GM19023 (cell line): ENCODE results near the gene NPBWR2.

Experiments used
- ATAC-seq: cut with Tn5 transposase; IDR thresholded peaks from one replicate; pipeline ENCODE4 v1.9.1; 2021; ENCODE audit warnings: mild to moderate bottlenecking, moderate library complexity; ENCODE audit not compliant: unreplicated experiment

The NPBWR2 gene

DNA sequence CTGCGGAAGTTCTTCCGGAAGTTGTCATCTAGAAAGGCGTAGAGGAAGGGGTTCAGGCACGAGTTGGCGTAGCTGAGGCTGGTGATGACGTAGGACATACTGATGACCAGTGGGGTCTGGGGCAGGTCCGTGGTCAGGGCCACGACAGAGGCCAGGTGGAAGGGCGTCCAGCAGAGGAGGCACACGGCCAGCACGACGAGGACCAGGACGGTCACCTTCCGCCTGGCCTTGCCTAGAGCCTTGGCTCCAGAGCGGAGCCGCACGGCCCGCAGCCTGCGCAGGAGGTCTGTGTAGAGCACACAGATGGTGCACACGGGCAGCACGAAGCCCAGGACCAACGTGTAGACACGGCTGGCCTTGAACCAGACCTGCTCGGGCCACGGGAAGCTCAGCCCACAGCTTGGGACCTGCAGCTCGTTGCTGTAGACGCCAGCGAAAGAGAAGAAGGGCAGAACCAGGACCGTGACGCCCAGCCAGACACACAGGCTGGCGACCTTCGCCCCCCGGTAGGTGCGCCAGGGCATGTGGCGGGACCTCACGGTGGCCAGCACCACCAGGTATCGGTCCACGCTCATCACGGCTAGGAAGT lies 1.4 kb downstream of the NPBWR2 start:
- no peak for ATAC-seq

DNA sequence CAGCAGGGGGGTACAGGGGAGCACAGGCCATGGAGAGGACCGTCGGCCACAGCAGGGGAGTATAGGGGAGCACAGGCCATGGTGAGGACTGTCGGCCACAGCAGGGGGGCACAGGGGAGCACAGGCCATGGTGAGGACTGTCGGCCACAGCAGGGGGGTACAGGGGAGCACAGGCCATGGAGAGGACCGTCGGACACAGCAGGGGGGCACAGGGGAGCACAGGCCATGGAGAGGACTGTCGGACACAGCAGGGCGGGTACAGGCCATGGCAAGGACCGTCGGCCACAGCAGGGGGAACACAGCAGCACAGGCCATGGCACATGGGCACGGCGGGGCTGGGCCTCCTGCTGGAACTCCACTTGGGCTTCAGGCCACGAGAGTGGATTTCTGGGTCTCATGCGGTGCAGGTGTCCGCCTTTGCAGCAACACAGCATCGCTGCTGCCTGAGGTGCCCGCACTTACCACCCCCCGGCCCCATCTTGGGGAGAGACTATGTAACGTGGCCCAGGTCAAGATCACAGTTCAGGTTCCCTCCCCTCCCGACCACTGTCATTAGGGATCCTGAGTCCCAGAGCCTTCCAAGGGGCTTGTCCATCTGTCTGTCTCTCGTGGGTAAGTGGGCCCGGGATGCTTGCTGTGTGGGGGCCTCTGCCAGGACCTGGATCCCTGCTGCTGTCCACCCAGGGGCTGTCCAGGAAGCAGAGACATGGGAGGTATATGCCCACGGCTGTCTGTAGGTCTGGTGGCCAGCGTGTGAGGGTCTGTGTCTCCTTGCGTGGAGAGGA lies 2.5 kb downstream of the NPBWR2 start:
- no peak for ATAC-seq

DNA sequence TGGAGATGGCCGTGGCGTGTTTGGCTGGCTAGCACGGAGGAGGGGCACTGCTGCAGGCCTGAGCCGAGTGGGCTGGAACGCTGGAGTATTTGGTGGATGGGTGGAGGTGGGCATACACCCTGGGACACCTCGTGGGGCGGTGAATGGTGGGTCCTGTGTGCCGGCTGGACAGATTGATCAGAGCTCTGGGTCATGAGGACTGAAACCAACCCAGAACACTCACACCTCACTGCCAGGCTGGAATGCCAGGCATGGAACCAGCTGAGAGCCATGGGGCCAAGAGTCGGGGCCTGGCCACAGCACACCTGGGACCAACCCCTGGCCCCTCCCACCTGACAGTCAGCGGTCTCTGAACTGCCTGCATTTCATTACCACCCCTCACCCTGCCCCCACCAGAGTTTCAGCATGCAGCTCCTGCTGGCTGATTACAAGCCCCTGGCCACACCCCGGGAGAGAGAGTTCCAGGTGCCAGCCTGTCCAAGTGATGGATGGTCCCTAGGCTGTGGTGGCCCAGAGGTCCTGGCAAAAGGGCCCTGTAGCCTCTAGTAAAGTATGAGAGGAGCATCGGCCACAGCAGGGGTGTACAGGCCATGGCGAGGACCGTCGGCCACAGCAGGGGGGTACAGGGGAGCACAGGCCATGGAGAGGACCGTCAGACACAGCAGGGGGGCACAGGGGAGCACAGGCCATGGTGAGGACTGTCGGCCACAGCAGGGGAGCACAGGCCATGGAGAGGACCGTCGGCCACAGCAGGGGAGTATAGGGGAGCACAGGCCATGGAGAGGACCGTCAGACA lies 3.3 kb downstream of the NPBWR2 start:
- ATAC-seq = no peak

DNA sequence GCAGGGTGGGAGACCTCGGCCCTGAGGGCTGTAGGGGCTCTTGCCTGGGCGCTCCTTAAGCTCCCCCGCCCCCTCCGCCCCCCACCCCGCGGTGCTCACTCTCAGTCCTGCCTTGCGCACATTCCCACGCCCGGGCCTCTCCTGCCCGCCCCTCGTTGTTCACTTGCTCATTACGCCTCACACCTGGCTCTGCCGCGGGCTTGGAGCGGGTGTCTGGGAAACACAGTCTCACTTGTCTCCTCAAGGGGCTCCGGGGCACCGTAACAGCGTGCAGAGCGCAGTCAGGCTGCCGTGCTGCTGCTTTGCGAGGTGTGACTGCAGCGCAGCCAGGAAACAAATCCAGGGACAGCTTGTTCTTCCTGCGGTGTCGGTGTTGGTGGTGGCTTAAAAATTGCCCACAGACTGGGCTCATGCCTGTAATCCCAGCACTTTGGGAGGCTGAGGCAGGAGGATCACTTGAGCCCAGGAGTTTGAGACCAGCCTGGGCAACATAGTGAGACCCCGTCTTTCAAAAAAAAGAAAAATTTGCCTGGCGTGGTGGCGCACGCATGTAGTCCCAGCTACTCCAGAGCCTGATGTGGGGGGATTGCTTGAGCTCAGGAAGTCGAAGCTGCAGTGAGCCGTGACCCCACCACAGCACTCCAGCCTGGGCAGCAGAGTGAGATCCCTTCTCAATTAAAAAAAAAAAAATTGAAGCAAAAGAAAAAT lies 4.6 kb downstream of the NPBWR2 start:
- no peak for ATAC-seq

DNA sequence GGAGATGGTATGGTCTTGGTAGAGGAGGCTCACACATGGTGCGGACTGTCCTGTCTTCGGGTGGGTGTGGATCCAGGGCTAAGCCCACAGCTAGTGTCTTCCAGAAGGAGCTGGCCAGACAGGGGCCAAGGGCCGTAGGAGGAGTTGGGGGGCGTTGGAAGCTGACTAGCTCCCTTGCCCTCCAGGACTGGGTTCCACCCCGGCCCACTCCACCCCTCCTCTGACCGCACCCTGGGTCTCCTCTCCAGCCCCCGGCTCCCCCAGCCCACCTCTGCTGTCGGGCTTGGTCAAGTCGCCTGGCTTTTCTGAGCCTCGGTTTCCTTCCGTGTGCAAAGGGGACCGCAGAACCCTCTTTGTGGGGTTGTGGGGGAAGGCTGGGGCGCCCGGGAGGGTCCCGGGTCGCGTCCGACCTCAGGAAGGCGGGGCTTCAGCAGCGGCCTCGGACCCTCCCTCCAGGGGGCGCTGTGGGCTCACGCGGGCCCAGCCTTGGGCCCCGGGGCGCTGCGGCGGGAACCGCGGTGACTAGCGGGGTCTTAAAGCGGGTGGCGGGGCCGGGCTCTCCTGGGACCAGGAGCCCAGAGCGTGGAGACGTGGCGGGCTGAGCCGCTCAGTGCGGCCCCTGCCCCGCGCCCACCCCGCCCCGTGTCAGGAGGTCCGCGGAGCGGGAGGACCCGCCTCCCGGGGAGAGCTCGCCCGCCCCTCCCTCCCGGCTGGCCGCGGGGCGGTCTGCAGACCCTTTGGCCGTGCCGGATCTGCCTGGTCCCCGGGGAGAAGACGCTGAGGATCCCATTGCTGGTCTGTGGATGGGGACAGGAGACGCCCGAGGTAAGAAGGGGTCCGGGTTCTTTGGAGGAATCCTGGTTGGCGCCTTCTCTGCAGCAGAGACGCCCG lies 5.4 kb downstream of the NPBWR2 start:
- no peak for ATAC-seq

DNA sequence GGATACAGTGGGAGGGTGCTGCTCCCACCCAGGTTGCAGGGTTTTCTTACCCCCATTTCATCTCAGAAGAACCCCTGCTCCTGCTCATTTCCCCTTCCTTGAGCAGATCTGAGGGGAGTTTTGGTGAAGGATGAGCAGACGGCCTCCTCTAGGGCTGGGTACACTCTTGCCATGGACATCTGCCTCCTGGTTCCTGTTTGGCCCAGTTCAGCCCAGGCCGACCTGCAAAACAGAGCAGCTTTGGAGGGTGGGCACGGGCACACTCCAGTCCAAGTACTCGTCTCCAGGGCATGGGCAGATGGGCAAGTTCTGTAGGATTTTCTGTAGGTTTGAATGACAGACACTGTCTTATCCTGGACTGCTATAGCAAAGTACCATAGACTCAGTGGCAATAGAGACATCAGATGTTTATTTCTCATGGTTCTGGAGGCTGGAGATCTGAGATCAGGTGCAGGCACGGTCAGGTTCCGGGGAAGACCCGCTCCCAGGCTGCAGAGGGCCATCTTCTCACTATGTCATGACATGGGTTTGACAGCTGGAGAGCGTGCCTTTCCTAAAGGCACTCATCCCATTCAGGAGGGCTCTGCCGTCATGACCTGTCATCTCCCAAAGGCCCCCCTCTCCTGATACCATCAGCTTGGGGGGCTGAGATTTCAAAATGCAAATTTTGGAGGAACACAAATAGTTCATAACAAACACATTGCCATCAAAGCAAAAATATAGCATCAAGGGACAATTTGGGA lies 6.2 kb downstream of the NPBWR2 start:
- no peak for ATAC-seq

DNA sequence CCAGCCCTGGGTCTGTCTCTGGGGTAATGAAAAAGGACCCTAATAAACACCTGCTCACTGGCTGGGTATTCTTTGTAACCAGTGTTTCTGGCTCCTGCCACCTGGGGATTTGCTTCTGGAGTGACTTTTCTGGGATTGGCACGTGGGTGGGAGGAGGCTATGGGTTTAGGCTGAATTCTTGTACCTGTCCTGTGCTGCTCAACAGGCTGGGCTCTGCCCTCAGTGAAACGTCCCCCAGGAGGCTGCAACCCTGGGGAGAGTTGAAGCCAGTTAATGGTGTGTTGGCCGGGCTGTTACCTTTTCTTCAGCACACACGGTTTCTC lies 6.8 kb downstream of the NPBWR2 start:
- no peak for ATAC-seq

DNA sequence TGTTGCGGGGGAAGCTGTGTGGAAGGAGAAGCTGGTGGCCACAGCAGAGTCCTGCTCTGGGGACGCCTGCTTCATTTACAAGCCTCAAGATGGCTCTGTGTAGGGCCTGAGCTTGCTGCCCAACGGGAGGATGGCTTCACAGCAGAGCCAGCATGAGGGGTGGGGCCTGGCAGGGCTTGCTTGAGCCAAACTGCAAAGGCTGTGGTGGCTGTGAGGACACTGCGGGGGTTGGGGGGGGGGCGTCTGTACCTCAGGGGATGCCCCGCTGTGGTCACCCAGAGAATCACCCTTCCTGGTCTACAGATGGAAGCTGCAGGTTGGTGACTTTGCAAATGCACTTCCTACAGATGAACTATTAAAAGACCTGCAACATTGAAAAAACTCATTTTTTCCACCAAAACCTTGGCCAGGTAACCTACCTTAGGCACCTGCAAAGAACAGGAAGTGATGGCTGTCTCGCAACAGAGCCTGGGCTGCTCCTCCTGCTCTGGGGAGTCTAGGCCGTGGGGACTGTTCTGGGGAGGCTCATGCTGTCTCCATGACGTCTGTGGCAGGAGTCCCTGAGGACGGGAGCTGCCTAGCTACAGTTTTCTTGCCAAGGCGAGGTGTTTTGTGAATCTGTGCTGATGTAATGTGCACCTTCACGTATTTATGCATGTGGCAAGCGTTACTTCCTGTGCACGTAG lies 7.3 kb downstream of the NPBWR2 start:
- no peak for ATAC-seq

DNA sequence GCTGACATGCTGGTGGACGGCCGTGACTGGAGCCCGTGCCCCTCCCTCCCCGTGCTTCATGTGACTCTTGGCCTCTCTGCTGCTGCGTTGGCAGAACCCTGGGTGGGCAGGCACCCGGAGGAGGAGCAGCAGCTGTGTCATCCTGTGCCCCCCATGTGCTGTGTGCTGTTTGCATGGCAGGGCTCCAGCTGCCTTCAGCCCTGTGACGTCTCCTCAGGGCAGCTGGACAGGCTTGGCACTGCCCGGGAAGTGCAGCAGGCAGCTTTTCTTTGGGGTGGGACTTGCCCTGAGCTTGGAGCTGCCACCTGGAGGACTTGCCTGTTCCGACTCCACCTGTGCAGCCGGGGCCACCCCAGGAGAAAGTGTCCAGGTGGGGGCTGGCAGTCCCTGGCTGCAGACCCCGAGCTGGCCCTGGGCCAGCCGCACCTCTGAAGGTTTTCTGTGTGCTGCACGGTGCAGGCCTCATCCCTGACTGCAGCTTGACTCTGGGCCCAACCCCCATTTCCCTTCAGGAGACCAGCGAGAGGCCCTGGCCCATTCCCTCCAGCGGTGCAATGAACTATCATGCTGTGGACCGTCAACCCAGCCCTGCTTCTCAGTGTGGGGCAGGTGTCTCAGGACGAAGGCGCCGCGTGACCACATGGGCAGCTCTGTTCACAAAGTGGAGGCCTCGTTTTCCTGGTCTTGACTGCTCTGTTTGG lies 8.1 kb downstream of the NPBWR2 start:
- no peak for ATAC-seq

DNA sequence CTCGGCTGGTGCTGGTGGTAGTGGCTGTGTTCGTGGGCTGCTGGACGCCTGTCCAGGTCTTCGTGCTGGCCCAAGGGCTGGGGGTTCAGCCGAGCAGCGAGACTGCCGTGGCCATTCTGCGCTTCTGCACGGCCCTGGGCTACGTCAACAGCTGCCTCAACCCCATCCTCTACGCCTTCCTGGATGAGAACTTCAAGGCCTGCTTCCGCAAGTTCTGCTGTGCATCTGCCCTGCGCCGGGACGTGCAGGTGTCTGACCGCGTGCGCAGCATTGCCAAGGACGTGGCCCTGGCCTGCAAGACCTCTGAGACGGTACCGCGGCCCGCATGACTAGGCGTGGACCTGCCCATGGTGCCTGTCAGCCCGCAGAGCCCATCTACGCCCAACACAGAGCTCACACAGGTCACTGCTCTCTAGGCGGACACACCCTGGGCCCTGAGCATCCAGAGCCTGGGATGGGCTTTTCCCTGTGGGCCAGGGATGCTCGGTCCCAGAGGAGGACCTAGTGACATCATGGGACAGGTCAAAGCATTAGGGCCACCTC lies 8.8 kb downstream of the NPBWR2 start:
- ATAC-seq = no peak

DNA sequence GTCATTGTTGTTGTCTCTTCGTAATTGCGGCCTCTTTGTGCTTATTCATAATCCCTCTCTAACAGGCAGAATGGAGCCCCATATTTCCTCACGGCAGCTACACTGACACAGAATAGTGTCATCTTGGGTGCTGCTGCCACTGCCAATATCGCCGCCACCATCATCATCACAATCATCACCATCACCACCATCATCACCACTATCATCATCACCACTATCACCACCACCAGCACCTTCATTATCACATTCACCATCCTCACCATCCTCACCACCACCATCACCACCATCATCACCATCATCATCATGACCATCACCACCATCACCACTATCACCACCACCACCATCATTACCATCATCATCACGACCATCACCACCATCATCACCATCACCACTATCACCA lies 10.8 kb downstream of the NPBWR2 start:
- no peak for ATAC-seq

DNA sequence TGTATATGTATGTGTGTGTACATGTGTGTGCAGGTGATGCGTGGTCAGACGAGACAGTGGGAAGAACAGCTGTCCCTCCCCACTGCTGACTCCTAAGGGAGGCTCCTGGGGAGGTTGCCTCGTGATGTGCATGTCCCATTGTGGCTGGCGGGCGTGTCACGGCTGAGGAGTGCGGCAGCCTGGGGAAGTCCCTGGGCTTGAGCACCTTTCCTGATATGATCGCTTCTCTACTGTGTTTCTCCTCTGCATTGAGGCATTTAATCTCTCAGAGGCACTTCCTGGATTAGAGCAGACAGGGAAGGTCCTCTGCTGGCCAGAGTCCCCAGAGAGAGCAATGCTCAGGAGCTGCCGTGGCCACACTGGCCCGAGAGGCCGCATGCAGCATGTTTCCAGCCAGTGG lies 11.4 kb downstream of the NPBWR2 start:
- no peak for ATAC-seq

DNA sequence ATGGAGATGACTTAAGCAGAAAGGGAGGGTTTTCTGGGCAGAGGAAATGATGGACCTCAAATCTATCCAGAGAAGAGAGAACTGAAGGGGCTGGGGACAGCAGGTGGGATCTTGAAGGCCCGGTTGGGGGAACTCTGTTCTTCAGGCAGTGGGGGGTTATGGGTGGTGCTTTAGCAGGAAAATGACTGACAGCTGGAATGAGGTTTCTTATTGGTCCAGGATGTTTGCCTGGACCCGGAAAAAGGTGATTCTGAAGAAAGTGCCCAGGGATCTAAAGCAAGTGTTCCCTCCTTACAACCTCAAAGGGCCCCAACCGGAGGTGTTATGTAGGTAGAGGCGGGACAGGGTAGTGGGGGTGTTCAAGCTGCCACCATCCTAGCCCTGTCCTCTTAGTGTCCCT lies 11.9 kb downstream of the NPBWR2 start:
- ATAC-seq = no peak

DNA sequence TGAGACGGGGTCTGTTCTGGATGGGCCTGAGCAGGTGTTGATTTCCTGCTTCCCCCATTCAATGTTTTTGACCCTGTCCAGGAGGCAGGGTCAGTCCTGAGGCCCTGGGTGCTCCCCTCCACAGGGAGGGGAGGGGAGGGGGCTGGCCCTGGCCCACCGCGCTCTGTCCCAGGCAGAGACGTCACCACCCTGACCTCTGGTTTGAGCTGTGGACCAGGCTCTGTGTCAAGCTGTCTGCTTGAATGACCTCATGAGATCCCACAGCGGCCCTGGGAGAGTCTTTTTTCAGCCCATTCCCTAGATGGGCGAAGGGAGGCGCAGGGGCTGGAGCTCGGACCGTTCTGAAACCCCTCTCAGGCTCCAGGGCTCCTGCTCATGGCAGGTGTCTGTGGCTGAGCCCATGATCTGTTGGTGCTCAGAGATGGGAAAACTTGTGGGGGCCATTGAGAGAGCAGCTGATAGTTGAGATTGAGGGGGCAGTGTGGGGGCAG lies 14.3 kb downstream of the NPBWR2 start:
- no peak for ATAC-seq

DNA sequence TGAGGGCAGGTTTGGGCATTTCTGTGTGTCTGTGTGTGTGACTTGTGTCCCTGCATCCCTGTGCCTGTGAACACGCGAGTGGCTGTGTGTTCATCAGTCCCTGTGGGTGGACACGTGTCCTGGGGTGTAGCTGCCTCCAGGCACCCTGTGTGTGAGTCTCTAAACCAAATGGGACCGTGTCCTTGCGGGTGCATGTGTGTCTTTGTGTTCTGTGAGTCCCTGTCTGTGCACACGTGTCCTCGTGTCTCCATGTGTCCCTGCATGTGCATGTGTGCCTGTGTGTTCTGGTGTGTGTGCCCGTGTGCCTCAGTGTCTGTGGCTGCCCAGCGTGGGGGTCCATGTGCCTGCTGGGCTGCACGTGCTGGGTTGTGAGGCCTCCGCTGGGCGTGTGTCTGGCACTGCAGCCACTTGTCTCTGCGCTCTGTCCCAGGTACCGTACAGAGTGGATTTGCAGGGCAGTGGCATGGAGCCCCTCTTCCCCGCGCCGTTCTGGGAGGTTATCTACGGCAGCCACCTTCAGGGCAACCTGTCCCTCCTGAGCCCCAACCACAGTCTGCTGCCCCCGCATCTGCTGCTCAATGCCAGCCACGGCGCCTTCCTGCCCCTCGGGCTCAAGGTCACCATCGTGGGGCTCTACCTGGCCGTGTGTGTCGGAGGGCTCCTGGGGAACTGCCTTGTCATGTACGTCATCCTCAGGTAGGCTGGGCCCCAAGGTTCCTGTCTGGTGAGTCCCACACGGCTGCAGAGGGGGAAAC lies 14.9 kb downstream of the NPBWR2 start:
- no peak for ATAC-seq

DNA sequence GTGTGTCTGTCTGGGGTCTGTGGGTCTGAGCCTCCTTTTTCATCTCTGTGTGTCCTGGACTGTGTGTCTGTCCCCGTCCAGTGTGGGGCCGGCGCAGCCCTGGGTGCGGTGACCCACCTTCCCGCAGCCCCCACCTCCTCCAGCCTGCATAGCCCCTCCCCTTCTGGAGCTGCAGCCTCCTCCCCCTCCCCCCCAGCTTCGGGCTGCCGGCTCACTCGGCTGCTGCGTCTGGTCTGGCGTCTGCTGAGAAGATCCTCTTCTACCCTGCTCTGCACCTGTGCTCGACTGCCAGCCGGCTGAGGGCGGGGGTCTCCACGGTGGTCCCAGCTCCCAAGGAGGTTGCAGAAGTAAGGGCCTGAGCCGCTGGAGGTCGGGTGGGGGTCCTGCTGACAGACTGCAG lies 15.6 kb downstream of the NPBWR2 start:
- no peak for ATAC-seq

DNA sequence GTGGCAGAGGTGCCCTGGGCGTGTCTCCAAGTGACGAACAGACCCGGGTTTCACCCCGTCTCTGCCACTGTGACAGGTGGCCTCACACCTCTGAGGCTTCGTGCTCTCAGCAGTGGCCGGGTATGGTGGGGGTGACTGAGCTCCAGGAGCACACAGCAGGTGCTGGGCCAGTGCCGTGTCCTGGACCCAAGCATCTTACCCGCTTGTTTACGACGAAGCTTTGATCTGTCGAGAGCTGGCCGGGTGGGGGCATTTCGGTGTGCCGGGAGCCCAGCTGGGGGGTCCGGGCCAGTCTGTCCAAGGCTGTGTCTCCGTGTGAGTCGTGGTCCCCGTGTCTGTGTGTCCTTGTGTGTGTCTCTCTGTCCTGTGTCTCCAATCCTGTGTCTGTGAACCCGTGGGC lies 16.0 kb downstream of the NPBWR2 start:
- ATAC-seq = no peak

DNA sequence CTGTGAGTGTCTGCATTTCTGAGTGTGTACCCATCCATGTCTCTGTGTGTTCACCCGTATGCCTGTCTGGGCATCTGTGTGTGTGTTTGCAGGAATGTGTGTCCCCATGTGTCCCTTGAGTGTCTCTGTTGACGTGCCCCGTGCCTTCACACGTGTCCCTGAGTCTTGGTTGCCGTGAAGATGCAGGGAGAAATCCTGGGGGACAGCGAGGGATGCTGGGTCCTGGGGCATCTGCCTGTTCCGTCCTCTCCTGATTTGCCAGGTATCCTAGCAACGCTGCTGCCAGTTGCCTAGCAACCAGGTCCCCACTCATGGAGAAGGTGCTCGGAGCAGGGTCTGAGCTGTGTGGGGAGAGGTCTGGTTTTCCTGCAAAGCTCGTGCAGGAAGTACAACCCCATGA lies 17.2 kb downstream of the NPBWR2 start:
- no peak for ATAC-seq
